Neural cell (in vitro differentiated cells): ENCODE measurements around the gene ACAP3. TPM values are rescaled to one million over a fixed set of nuclear protein-coding genes. Genes with fewer than 3 reads are reported as not detected.
A peak's percentile ranks its signal among the peaks of the same experiment; 100 is the strongest.

Source experiments
- H2AFZ ChIP-seq: fragments of 200-600, 300-800 bp; sonication (generic), shearing (Covaris generic); 2 replicates; pipeline ENCODE4 v1.6.0; 2014; ENCODE audit warnings: low read depth, mild to moderate bottlenecking, antibody characterized with exemption, low read length, moderate library complexity
- H3F3A ChIP-seq: fragments of 200-600 bp; shearing (Covaris generic); 2 replicates; pipeline ENCODE4 v1.6.1; 2016; ENCODE audit warnings: mild to moderate bottlenecking, moderate library complexity, mixed read lengths, antibody characterized with exemption, low read length; ENCODE audit not compliant: insufficient read depth, poor library complexity, severe bottlenecking
- H3K27ac ChIP-seq: fragments of 200-600, 300-800 bp; sonication (generic), shearing (Covaris generic); 2 replicates; pipeline ENCODE4 v1.5.1; 2014; ENCODE audit warnings: mild to moderate bottlenecking, low read length, moderate library complexity
- H3K27me3 ChIP-seq: fragments of 300-800, 200-600 bp; sonication (generic), shearing (Covaris generic); 2 replicates; pipeline ENCODE4 v1.6.0; 2014; ENCODE audit warnings: mild to moderate bottlenecking, low read depth, low read length, moderate library complexity; ENCODE audit not compliant: insufficient read depth
- H3K36me3 ChIP-seq: fragments of 300-800, 200-600 bp; sonication (generic), shearing (Covaris generic); 2 replicates; pipeline ENCODE4 v1.5.1; 2014; ENCODE audit warnings: mild to moderate bottlenecking, antibody characterized with exemption, low read length, moderate library complexity; ENCODE audit not compliant: insufficient read depth
- H3K4me2 ChIP-seq: fragments of 300-800, 200-600 bp; sonication (generic), shearing (Covaris generic); 2 replicates; pipeline ENCODE4 v1.6.0; 2014; ENCODE audit warnings: mild to moderate bottlenecking, low read length
- H3K4me3 ChIP-seq: fragments of 300-800, 200-600 bp; sonication (generic), shearing (Covaris generic); 2 replicates; pipeline ENCODE4 v1.5.1; 2014; ENCODE audit warnings: mild to moderate bottlenecking, low read length, moderate library complexity
- H3K79me2 ChIP-seq: fragments of 200-600 bp; shearing (Covaris generic); replicated peaks from 2 replicates; pipeline ENCODE4 v1.6.0; 2014; ENCODE audit warnings: mild to moderate bottlenecking, low read length, moderate library complexity; ENCODE audit not compliant: insufficient read depth
- H3K9ac ChIP-seq: fragments of 300-800, 200-600 bp; sonication (generic), shearing (Covaris generic); 2 replicates; pipeline ENCODE4 v1.6.1; 2016; ENCODE audit warnings: mild to moderate bottlenecking, low read length, mixed read lengths
- H3K9me2 ChIP-seq: fragments of 200-600 bp; shearing (Covaris generic); 2 replicates; pipeline ENCODE4 v1.6.1; 2016; ENCODE audit warnings: mild to moderate bottlenecking, low read length, mixed read lengths; ENCODE audit not compliant: insufficient read depth
- H3K9me3 ChIP-seq: fragments of 200-600, 300-800 bp; sonication (generic), shearing (Covaris generic); 2 replicates; pipeline ENCODE4 v1.6.1; 2016; ENCODE audit warnings: mild to moderate bottlenecking, mixed run types, low read length, moderate library complexity, mixed read lengths
- H4K20me1 ChIP-seq: fragments of 200-600 bp; shearing (Covaris generic); 2 replicates; pipeline ENCODE4 v1.6.1; 2016; ENCODE audit warnings: mild to moderate bottlenecking, mixed run types; ENCODE audit not compliant: insufficient read depth
- EP300 ChIP-seq: fragments of 450-650 bp; conservative IDR thresholded peaks from 2 replicates; pipeline ENCODE4 v1.6.1; 2014; ENCODE audit warnings: antibody characterized with exemption, mild to moderate bottlenecking, moderate library complexity; ENCODE audit not compliant: poor library complexity, severe bottlenecking
- EZH2 ChIP-seq: fragments of 200-600, 300-800 bp; shearing (Covaris generic), sonication (generic); IDR thresholded peaks from 2 replicates; pipeline ENCODE4 v1.6.1; 2014; ENCODE audit warnings: antibody characterized with exemption, low read length, borderline replicate concordance, mild to moderate bottlenecking; ENCODE audit not compliant: insufficient read depth, poor library complexity, severe bottlenecking
- MXI1 ChIP-seq: fragments of 450-650 bp; conservative IDR thresholded peaks from 2 replicates; pipeline ENCODE4 v1.6.1; 2014; ENCODE audit warnings: antibody characterized with exemption, mild to moderate bottlenecking; ENCODE audit not compliant: poor library complexity, severe bottlenecking
- POLR2AphosphoS5 ChIP-seq: IDR thresholded peaks from 2 replicates; pipeline ENCODE4 v1.6.1; 2012
- RAD21 ChIP-seq: fragments of 450-650 bp; conservative IDR thresholded peaks from 2 replicates; pipeline ENCODE4 v1.6.1; 2014; ENCODE audit warnings: antibody characterized with exemption, mild to moderate bottlenecking, moderate library complexity
- SMC3 ChIP-seq: fragments of 450-650 bp; conservative IDR thresholded peaks from 2 replicates; pipeline ENCODE4 v1.6.1; 2014; ENCODE audit warnings: antibody characterized with exemption, mild to moderate bottlenecking, moderate library complexity; ENCODE audit not compliant: poor library complexity
- TAF1 ChIP-seq: IDR thresholded peaks from 2 replicates; pipeline ENCODE4 v1.6.1; 2012; ENCODE audit warnings: low read depth
- polyA plus RNA-seq: library from polyadenylated mRNA; depleted of rRNA; stranded (reverse); fragments of >200 nt; gene quantifications from 2 replicates; pipeline ENCODE4 v1.2.3, GENCODE V29; 2014
- TF ChIP-seq, protein P1 (sequence below): fragments of 450-650 bp; IDR thresholded peaks from 2 replicates; pipeline ENCODE4 v1.5.1; 2014; ENCODE audit warnings: antibody characterized with exemption, mild to moderate bottlenecking, moderate library complexity; ENCODE audit not compliant: poor library complexity, severe bottlenecking
- TF ChIP-seq, protein P2 (sequence below): IDR thresholded peaks from 2 replicates; pipeline ENCODE4 v1.6.1; 2012; ENCODE audit warnings: borderline replicate concordance

Gene ACAP3
- polyA plus RNA-seq, 1 donor from 2014 or later: 186 TPM

DNA sequence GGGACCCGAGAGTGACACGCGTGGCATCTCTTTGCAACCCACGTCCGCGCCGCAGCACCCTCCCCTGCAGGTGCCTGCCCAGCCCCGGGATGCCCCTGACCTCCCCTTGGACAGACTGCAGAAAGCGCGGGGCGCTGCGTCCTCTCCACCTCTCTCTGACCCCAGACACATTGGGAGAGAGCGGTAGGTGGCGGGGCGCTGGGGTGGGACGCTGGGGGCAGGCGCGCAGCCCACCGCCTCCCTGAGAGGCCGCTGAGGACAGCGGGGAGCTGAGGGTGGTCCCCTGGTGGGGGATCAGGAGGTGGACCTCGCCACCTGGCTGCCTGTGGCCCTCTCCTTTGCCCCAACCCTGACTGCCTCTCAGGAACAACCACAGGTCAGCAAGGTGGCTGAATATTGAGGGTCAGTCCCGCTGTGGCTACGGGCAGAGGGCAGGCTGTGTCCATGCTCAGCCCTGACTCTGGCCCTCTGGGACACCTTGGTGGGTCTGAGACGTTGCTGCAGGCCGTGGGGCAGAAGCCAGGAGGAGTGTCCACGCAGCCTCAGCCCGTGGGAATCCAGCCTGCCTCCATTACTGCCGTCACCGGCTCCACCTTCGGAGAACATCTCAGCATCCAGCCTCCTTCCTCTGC is 33.3 kb downstream of the ACAP3 start:
- TF ChIP-seq TAF1 (no peak), MXI1 (no peak), RAD21 (no peak), SMC3 (no peak)
- TF ChIP-seq, protein P1, sequence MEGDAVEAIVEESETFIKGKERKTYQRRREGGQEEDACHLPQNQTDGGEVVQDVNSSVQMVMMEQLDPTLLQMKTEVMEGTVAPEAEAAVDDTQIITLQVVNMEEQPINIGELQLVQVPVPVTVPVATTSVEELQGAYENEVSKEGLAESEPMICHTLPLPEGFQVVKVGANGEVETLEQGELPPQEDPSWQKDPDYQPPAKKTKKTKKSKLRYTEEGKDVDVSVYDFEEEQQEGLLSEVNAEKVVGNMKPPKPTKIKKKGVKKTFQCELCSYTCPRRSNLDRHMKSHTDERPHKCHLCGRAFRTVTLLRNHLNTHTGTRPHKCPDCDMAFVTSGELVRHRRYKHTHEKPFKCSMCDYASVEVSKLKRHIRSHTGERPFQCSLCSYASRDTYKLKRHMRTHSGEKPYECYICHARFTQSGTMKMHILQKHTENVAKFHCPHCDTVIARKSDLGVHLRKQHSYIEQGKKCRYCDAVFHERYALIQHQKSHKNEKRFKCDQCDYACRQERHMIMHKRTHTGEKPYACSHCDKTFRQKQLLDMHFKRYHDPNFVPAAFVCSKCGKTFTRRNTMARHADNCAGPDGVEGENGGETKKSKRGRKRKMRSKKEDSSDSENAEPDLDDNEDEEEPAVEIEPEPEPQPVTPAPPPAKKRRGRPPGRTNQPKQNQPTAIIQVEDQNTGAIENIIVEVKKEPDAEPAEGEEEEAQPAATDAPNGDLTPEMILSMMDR: no peak
- TF ChIP-seq, protein P2, sequence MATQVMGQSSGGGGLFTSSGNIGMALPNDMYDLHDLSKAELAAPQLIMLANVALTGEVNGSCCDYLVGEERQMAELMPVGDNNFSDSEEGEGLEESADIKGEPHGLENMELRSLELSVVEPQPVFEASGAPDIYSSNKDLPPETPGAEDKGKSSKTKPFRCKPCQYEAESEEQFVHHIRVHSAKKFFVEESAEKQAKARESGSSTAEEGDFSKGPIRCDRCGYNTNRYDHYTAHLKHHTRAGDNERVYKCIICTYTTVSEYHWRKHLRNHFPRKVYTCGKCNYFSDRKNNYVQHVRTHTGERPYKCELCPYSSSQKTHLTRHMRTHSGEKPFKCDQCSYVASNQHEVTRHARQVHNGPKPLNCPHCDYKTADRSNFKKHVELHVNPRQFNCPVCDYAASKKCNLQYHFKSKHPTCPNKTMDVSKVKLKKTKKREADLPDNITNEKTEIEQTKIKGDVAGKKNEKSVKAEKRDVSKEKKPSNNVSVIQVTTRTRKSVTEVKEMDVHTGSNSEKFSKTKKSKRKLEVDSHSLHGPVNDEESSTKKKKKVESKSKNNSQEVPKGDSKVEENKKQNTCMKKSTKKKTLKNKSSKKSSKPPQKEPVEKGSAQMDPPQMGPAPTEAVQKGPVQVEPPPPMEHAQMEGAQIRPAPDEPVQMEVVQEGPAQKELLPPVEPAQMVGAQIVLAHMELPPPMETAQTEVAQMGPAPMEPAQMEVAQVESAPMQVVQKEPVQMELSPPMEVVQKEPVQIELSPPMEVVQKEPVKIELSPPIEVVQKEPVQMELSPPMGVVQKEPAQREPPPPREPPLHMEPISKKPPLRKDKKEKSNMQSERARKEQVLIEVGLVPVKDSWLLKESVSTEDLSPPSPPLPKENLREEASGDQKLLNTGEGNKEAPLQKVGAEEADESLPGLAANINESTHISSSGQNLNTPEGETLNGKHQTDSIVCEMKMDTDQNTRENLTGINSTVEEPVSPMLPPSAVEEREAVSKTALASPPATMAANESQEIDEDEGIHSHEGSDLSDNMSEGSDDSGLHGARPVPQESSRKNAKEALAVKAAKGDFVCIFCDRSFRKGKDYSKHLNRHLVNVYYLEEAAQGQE: no peak
- Histone ChIP-seq H3K36me3 (no peaks in the 10 kb centered on the region), H3K9ac (peak overlapping the region; percentile 88), H3K27ac (peak overlapping the region; percentile 64), H4K20me1 (no peaks in the 10 kb centered on the region), H3K79me2 (peaks cover 37% of the 10 kb centered on the region), H3F3A (no peaks in the 10 kb centered on the region), H3K9me2 (no peaks in the 10 kb centered on the region), H3K9me3 (no peaks in the 10 kb centered on the region), H3K4me3 (peak overlapping the region; percentile 95), H3K4me2 (peak overlapping the region; percentile 43), H3K27me3 (no peaks in the 10 kb centered on the region), H2AFZ (peak overlapping the region; percentile 83)

DNA sequence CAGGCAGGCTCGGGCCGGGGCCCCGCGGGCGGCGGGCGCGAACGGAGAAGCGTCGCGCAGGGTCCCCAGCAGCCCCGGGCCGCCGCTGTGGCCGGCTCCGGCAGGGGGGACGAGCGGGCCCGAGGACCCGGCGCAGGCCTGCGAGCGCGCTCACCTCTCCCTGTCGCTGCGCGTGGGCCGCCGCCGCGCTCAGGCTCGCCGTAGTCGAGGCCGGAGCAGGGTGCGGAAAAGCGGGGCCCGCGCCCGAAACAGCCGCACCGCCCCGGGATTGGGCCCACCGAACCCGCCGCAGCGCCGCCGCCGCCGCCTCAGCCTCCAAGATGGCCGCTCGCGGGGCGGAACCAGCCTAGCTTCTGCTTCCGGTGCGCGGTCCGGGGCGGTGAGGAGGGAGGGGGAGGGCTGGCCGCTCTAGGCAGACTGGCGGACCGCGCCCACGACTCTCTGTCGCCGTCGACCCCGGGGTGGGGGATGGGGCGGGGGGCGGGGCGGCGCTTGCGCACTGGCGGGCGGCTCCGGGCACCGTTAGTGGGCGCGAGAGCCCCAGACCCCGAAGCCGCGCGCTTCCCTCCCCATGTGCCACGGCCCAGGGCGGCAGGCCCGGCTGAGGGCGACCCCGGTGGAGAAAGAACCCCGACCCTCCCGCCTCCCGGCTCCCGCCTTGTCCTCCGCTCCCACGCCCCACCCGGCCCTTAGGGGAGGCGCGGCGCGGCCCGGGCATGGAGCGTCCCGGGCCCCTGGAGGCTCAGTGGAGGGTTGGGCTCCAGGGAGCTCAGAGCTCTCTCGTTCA is 34.0 kb downstream of the ACAP3 start, which contains the start of gene UBE2J2:
Gene UBE2J2, minus strand, starts transcription at position 343 of the 787 bp plus-strand sequence. CDS start 5,862 bp downstream, outside the sequence.
- H3K36me3 ChIP-seq: no peaks in the 10 kb centered on the region
- no peaks in the 10 kb centered on the region for H3K9me2 ChIP-seq
- peak within 1 kb of the TSS; percentile 95 for H3K4me3 ChIP-seq
- H4K20me1 ChIP-seq: no peaks in the 10 kb centered on the region
- peaks cover 37% of the 10 kb centered on the region for H3K79me2 ChIP-seq
- no peak for TF ChIP-seq SMC3
- TF ChIP-seq, protein P2: peak; percentile 31
- no peak for TF ChIP-seq EP300
- TF ChIP-seq TAF1: no peak
- TF ChIP-seq RAD21: no peak
- TF ChIP-seq EZH2: no peak
- TF ChIP-seq, protein P1: peak; percentile 21
- peak; percentile 93 for TF ChIP-seq POLR2AphosphoS5
- TF ChIP-seq MXI1: peak; percentile 71
- peak within 1 kb of the TSS; percentile 64 for H3K27ac ChIP-seq
- H3K9ac ChIP-seq: peak within 1 kb of the TSS; percentile 88
- H3K9me3 ChIP-seq: no peaks in the 10 kb centered on the region
- no peaks in the 10 kb centered on the region for H3F3A ChIP-seq
- peak within 1 kb of the TSS; percentile 83 for H2AFZ ChIP-seq
- no peaks in the 10 kb centered on the region for H3K27me3 ChIP-seq
- peak within 1 kb of the TSS; percentile 98 for H3K4me2 ChIP-seq
